Caco-2 (cell line): ENCODE data around the gene PLP2. TPM values are rescaled to one million over a fixed set of nuclear protein-coding genes. Genes with fewer than 3 reads are reported as not detected.

Experiments
- BruUV-seq: library from RNA; stranded (reverse); fragments of 400-500 nt; replicated peaks from 2 replicates; lab custom pipeline; 2021; lab: Mats Ljungman, UMichigan
- CTCF ChIA-PET: fragments of 300-600 bp; sonication (Branson Sonifier 250); formaldehyde crosslinking; loops from one replicate; lab custom pipeline; 2022; ENCODE audit warnings: antibody characterized with exemption; lab: Charles Lee
- POLR2A ChIA-PET: fragments of 300-600 bp; sonication (Branson Sonifier 250); formaldehyde crosslinking; loops from one replicate; lab custom pipeline; 2022; ENCODE audit warnings: antibody characterized with exemption; lab: Charles Lee
- DNase-seq, 2 experiments: peaks; one replicate each; pipeline versions ENCODE4 v3.0.0 to v3.0.0-alpha.2; 2020 to 2022
- H3K27me3 ChIP-seq: replicated peaks from 2 replicates; pipeline ENCODE4 v1.6.0; 2011; ENCODE audit warnings: low read length; ENCODE audit not compliant: control insufficient read depth, insufficient read depth
- H3K36me3 ChIP-seq: 2 replicates; pipeline ENCODE4 v1.5.1; 2011; ENCODE audit warnings: low read length; ENCODE audit not compliant: control insufficient read depth, insufficient read depth
- H3K4me1 ChIP-seq: fragments of 250-450 bp; sonication (Bioruptor Pico); 2 replicates; pipeline ENCODE4 v1.5.1; 2020; ENCODE audit warnings: mild to moderate bottlenecking
- H3K4me3 ChIP-seq: 2 replicates; pipeline ENCODE4 v1.5.1; 2011; ENCODE audit warnings: low read depth, mild to moderate bottlenecking, control low read depth, low read length
- H3K9me3 ChIP-seq: fragments of 250-450 bp; sonication (Bioruptor Pico); 2 replicates; pipeline ENCODE4 v1.5.1; 2020; ENCODE audit warnings: mild to moderate bottlenecking, moderate library complexity
- H3K27ac Mint-ChIP-seq: one replicate; pipeline ENCODE4 v1.8.0; 2022; ENCODE audit warnings: mixed read lengths; ENCODE audit not compliant: unreplicated experiment
- H3K27me3 Mint-ChIP-seq: one replicate; pipeline ENCODE4 v1.8.0; 2022; ENCODE audit warnings: mixed read lengths; ENCODE audit not compliant: insufficient read depth, unreplicated experiment
- H3K36me3 Mint-ChIP-seq: one replicate; pipeline ENCODE4 v1.8.0; 2022; ENCODE audit warnings: mild to moderate bottlenecking, mixed read lengths; ENCODE audit not compliant: insufficient read depth, unreplicated experiment
- H3K4me1 Mint-ChIP-seq: one replicate; pipeline ENCODE4 v1.8.0; 2022; ENCODE audit warnings: low read depth, mixed read lengths; ENCODE audit not compliant: unreplicated experiment
- H3K4me3 Mint-ChIP-seq: one replicate; pipeline ENCODE4 v1.8.0; 2022; ENCODE audit warnings: mild to moderate bottlenecking, moderate library complexity, mixed read lengths; ENCODE audit not compliant: unreplicated experiment
- H3K9me3 Mint-ChIP-seq: one replicate; pipeline ENCODE4 v1.8.0; 2022; ENCODE audit warnings: mixed read lengths; ENCODE audit not compliant: unreplicated experiment
- CTCF ChIP-seq, 2 experiments: fragments of 200-600 bp in 1 of 2; IDR thresholded peaks; 1 replicate in 1 of 2; 2 replicates in 1 of 2; pipeline versions ENCODE4 v1.5.1 to v1.8.0; 2011 to 2022; ENCODE audit warnings: antibody characterized with exemption in 1 of 2, control low read depth in 1 of 2, inconsistent platforms in 1 of 2, low read depth in 1 of 2, low read length in 1 of 2, mild to moderate bottlenecking in 1 of 2, moderate library complexity in 1 of 2; ENCODE audit not compliant: insufficient read depth in 1 of 2, severe bottlenecking in 1 of 2, unreplicated experiment in 1 of 2
- intact Hi-C: fragments of 100-400 bp; cut with micrococcal nuclease; formaldehyde crosslinking; loops from one replicate; pipeline ENCODE4 v1.10.0; 2022; ENCODE audit not compliant: unreplicated experiment
- total RNA-seq: library from RNA; stranded (reverse); gene quantifications from 2 replicates; pipeline ENCODE4 v1.2.3, GENCODE V29; 2022

Gene PLP2
- total RNA-seq, 1 experiment from 2014 or later: 54.2 TPM

DNA sequence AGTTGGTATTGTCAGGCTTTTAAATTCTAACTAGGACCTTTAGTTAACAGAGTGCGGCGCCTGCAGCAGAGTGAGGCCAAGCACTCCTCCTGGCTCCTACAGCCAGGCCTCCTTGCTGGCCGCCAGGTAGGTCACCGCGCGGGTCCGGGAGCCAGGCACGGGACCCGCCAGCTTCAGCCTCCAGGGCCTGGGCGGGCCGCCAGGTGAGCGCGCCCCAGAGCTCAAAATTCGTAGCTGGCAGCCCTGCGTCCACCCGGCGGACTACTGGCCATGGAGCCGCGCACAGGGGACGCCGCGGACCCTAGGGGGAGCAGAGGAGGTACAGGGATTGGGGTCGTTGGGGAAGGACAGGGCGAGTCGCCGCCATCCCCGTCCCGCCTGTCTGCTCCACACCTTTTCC, 9.1 kb upstream of the PLP2 start, which contains the start of gene MAGIX:
MAGIX (plus strand) TSS at position 139 of the 400 bp plus-strand sequence; CDS start at position 271, 132 bp downstream.
- ChIA-PET CTCF (no interaction called here), POLR2A (no interaction called here)
- no peaks in the 10 kb centered on the region for H3K36me3 ChIP-seq
- H3K4me3 ChIP-seq: peak within 1 kb of the TSS; percentile 41
- no peaks in the 10 kb centered on the region for H3K9me3 ChIP-seq
- peaks cover 9% of the 10 kb centered on the region for H3K36me3 Mint-ChIP-seq
- no peak for TF ChIP-seq CTCF (IDR thresholded peaks at IDR 0.05; ENCODE audit: insufficient read depth in 1 of 2, low read depth in 1 of 2, low read length in 1 of 2, severe bottlenecking in 1 of 2, unreplicated experiment in 1 of 2)
- H3K4me1 ChIP-seq: no peaks in the 10 kb centered on the region
- H3K4me1 Mint-ChIP-seq: peaks cover 7% of the 10 kb centered on the region
- H3K27me3 ChIP-seq: no peaks in the 10 kb centered on the region
- no peaks in the 10 kb centered on the region for H3K27me3 Mint-ChIP-seq
- intact Hi-C loops: no loop called here
- H3K27ac Mint-ChIP-seq: peak within 1 kb of the TSS; percentile 89
- H3K4me3 Mint-ChIP-seq: peak within 1 kb of the TSS; percentile 73
- no TSS peak for BruUV-seq
- H3K9me3 Mint-ChIP-seq: no peaks in the 10 kb centered on the region
- no peak for DNase-seq

DNA sequence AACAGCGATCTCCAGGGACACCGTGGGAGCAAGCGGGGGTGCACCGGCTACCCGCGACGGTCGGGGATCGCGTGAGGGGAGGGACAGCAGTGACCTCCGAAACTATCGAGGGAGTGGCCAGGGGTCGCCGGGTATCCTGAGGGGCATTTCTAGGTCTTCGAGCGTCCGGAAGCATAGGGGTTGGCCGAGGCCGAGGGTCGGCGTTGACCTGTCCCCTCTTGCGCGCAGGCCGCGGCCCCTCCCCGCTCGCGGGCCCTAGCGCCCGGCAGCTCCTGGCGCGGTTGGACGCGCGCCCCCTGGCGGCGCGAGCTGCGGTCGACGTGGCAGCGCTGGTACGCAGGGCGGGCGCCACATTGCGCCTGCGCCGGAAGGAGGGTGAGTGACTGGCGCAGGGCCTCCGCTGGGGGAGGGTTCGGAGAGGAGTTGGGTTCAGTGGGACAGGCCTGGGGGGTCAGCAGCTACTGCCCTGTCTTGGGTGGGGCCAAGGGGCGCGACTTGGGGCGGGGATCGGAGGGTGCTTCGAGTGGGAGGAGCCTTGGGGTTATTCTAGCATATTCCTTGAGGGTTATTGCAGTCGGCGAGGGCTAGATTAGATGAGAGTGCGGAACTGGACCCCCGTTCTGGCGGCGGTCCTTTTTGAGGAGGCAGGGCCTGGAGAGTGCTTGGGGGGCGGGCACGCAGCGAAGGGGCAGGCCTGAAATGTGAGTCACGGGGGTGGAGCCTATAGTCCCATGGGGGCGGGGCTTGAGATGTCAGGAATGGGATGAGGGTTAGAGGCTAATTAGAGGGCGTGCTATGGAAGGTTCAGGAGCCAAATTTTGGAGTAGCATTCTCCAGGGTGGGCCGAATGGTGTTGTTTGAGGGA, 7.9 kb upstream of the PLP2 start:
- Mint-ChIP-seq H3K4me3 (peak overlapping the region; percentile 73), H3K27me3 (no peaks in the 10 kb centered on the region), H3K4me1 (peaks cover 7% of the 10 kb centered on the region), H3K36me3 (peaks cover 9% of the 10 kb centered on the region), H3K27ac (peak overlapping the region; percentile 89), H3K9me3 (no peaks in the 10 kb centered on the region)
- Histone ChIP-seq H3K4me3 (peak overlapping the region; percentile 41), H3K27me3 (no peaks in the 10 kb centered on the region), H3K4me1 (no peaks in the 10 kb centered on the region), H3K36me3 (no peaks in the 10 kb centered on the region), H3K9me3 (no peaks in the 10 kb centered on the region)
- POLR2A ChIA-PET: no interaction called here
- no TSS peak for BruUV-seq
- peak; percentile 88 to 89 for DNase-seq
- intact Hi-C loops: loop anchor here (1.0 kb wide), 2 partner anchors 40 to 120 kb away; partner anchors contain the start of genes GPKOW and TFE3
- CTCF ChIA-PET: interaction anchor here (0.9 to 1.1 kb wide), 2 partner anchors 27 to 84 kb away, joined by 3 read pairs; partner anchors contain the start of gene WDR45
- peak; percentile 25 to 53 for TF ChIP-seq CTCF (IDR thresholded peaks at IDR 0.05; ENCODE audit: insufficient read depth in 1 of 2, low read depth in 1 of 2, low read length in 1 of 2, severe bottlenecking in 1 of 2, unreplicated experiment in 1 of 2)

GRCh38 chrX:49164589-49165360, 6.9 kb upstream of the PLP2 start:
- ChIA-PET CTCF (no interaction called here), POLR2A (interaction anchor here (0.6 kb wide), 1 partner anchor 118 kb away, joined by 3 read pairs; no protein-coding TSS in a partner anchor)
- H3K4me1 ChIP-seq: no peaks in the 10 kb centered on the region
- DNase-seq: no peak
- H3K27me3 Mint-ChIP-seq: no peaks in the 10 kb centered on the region
- peaks cover 7% of the 10 kb centered on the region for H3K4me1 Mint-ChIP-seq
- H3K4me3 Mint-ChIP-seq: peak overlapping the region; percentile 73
- TF ChIP-seq CTCF (IDR thresholded peaks at IDR 0.05; ENCODE audit: insufficient read depth in 1 of 2, low read depth in 1 of 2, low read length in 1 of 2, severe bottlenecking in 1 of 2, unreplicated experiment in 1 of 2): no peak
- BruUV-seq: no TSS peak
- H3K4me3 ChIP-seq: no peak overlapping the region
- H3K36me3 Mint-ChIP-seq: peaks cover 9% of the 10 kb centered on the region
- intact Hi-C loops: loop anchor here (1.0 kb wide), 2 partner anchors 41 to 121 kb away; partner anchors contain the start of genes GPKOW and TFE3
- H3K9me3 ChIP-seq: no peaks in the 10 kb centered on the region
- H3K36me3 ChIP-seq: no peaks in the 10 kb centered on the region
- no peaks in the 10 kb centered on the region for H3K27me3 ChIP-seq
- peak overlapping the region; percentile 89 for H3K27ac Mint-ChIP-seq
- H3K9me3 Mint-ChIP-seq: no peaks in the 10 kb centered on the region
